Colonic mucosa (tissue), 4 donors: Measurements from ENCODE around the gene MNT. TPM values are rescaled to one million over a fixed set of nuclear protein-coding genes. Genes with fewer than 3 reads are reported as not detected.

Experiments used
- DNase-seq: peaks from one replicate; pipeline ENCODE4 v3.0.0-alpha.2; 2020
- H3K27ac ChIP-seq: fragments of 200-600 bp; one replicate; pipeline ENCODE4 v1.8.0; 2021
- H3K27me3 ChIP-seq: fragments of 200-600 bp; one replicate; pipeline ENCODE4 v1.8.0; 2021
- H3K36me3 ChIP-seq: fragments of 200-600 bp; one replicate; pipeline ENCODE4 v1.8.0; 2021
- H3K4me1 ChIP-seq: fragments of 200-600 bp; one replicate; pipeline ENCODE4 v1.8.0; 2021; ENCODE audit warnings: mild to moderate bottlenecking
- H3K4me3 ChIP-seq: fragments of 200-600 bp; one replicate; pipeline ENCODE4 v1.8.0; 2021
- H3K9ac ChIP-seq, 2 donors: one replicate each; pipeline ENCODE4 v1.7.0; 2013; ENCODE audit warnings: control low read depth in 2 of 2, low read depth in 2 of 2, low read length in 2 of 2
- H3K9me3 ChIP-seq: fragments of 200-600 bp; one replicate; pipeline ENCODE4 v1.8.0; 2021
- CTCF ChIP-seq: fragments of 200-600 bp; IDR thresholded peaks from one replicate; pipeline ENCODE4 v1.8.0; 2022; ENCODE audit warnings: antibody characterized with exemption, mild to moderate bottlenecking
- intact Hi-C: fragments of 100-400 bp; cut with DNase I; formaldehyde crosslinking; loops from one replicate; pipeline ENCODE4 v1.14.1; 2022
- total RNA-seq, 2 donors: library from RNA; stranded (reverse); fragmentation: NEBNext Ultra II Directional in 1 of 2; extraction: Animal tissue kit (Norgen Biotek cat#: 25700) in 1 of 2; gene quantifications; one replicate each; pipeline ENCODE4 v1.2.1, GENCODE V29; 2021
- donor health status: healthy.
- donor health status: DM: no; HTN: no; CAD: no.
- donor health status: DM: no; HTN: no; CAD: no.

The MNT gene
- total RNA-seq, 2 donors from 2014 or later, result 20.7 to 29.3 TPM

DNA sequence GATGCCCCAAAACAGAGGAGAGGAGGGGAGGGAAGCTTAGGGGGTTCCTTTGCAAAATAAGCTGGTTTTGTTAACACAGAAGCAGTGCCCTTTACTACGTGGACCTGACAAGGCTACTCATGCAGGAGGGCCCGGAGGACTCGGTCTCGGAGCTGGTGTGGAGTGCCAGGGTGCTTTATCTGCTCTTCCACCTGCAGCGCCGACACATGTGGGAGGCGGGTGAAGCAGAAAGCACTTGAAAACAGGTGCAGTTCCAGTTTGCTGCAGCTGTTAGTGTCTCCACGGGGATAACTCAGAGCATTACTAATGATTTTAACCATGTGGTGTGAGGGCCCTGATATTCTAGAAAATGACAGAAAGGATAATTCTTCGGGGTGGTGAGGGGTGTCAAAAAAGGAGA, 35.0 kb upstream of the MNT start:
- Histone ChIP-seq H3K36me3 (no peaks in the 10 kb centered on the region), H3K9ac (no peak overlapping the region), H3K4me3 (no peak overlapping the region), H3K27ac (no peak overlapping the region), H3K27me3 (no peaks in the 10 kb centered on the region), H3K4me1 (no peaks in the 10 kb centered on the region), H3K9me3 (no peaks in the 10 kb centered on the region)
- intact Hi-C loops, result no loop called here
- DNase-seq, result no peak
- no peak for TF ChIP-seq CTCF

- intact Hi-C loops, result no loop called here
Measured at GRCh38 chr17:2435181-2435741, 34.4 kb upstream of the MNT start.

GRCh38 chr17:2433696-2434095, 32.8 kb upstream of the MNT start:
- Histone ChIP-seq H3K36me3 (no peaks in the 10 kb centered on the region), H3K27me3 (no peaks in the 10 kb centered on the region), H3K9ac (no peak overlapping the region), H3K4me1 (no peaks in the 10 kb centered on the region), H3K4me3 (no peak overlapping the region), H3K27ac (no peak overlapping the region), H3K9me3 (no peaks in the 10 kb centered on the region)
- intact Hi-C loops, result no loop called here
- TF ChIP-seq CTCF, result no peak
- DNase-seq, result no peak

More at GRCh38 chr17:2435181-2435741, 34.4 kb upstream of the MNT start:
- H3K4me1 ChIP-seq, result no peaks in the 10 kb centered on the region
- H3K4me3 ChIP-seq, result no peak overlapping the region
- no peaks in the 10 kb centered on the region for H3K36me3 ChIP-seq
- H3K27me3 ChIP-seq, result no peaks in the 10 kb centered on the region
- H3K9ac ChIP-seq, result no peak overlapping the region
- H3K27ac ChIP-seq, result no peak overlapping the region
- no peak for DNase-seq
- H3K9me3 ChIP-seq, result no peaks in the 10 kb centered on the region
- no peak for TF ChIP-seq CTCF

DNA sequence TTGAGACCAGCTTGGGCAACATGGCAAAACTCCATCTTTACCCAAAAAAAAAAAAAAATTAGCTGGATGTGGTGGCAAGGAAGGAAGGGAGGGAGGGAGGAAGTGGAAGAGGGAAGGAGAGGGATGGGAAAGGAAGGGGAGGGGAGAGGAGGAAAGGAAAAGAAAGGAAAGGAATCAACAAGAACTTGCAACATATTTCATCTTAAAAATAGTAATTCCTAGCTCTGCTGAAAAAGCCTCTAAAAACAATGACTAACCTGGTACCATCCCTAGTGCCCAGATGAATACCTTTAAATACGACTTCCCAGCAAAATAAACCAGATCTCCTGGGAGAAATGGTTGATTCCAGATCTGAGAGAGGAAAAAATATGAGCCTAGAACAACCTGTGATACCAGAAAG, 27.1 kb upstream of the MNT start:
- Histone ChIP-seq H3K9me3 (no peaks in the 10 kb centered on the region), H3K27ac (no peak overlapping the region), H3K4me1 (no peaks in the 10 kb centered on the region), H3K27me3 (no peaks in the 10 kb centered on the region), H3K4me3 (no peak overlapping the region), H3K9ac (no peak overlapping the region), H3K36me3 (no peaks in the 10 kb centered on the region)
- no peak for TF ChIP-seq CTCF
- intact Hi-C loops, result no loop called here
- DNase-seq, result no peak

- H3K9me3 ChIP-seq, result no peaks in the 10 kb centered on the region
- intact Hi-C loops, result no loop called here
Measured at GRCh38 chr17:2427215-2427614, 26.4 kb upstream of the MNT start.

More at GRCh38 chr17:2427215-2427614, 26.4 kb upstream of the MNT start:
- no peaks in the 10 kb centered on the region for H3K4me1 ChIP-seq
- no peak for DNase-seq
- no peak overlapping the region for H3K4me3 ChIP-seq
- no peak for TF ChIP-seq CTCF
- H3K9ac ChIP-seq, result no peak overlapping the region
- H3K36me3 ChIP-seq, result no peaks in the 10 kb centered on the region
- no peak overlapping the region for H3K27ac ChIP-seq
- H3K27me3 ChIP-seq, result no peaks in the 10 kb centered on the region
